Activated T-cell treated with anti-CD3 and anti-CD28 coated beads for 4 hours (primary cell): Measurements from ENCODE around the gene CFAP46.
"Not testable (repeated sequence)": the region's sequence is repeated elsewhere in the genome, so short reads cannot be mapped to it uniquely, and the experiment has no call there.

Experiments used
- DNase-seq: peaks from one replicate; pipeline ENCODE4 v3.0.0-alpha.2; 2020

The CFAP46 gene

DNA sequence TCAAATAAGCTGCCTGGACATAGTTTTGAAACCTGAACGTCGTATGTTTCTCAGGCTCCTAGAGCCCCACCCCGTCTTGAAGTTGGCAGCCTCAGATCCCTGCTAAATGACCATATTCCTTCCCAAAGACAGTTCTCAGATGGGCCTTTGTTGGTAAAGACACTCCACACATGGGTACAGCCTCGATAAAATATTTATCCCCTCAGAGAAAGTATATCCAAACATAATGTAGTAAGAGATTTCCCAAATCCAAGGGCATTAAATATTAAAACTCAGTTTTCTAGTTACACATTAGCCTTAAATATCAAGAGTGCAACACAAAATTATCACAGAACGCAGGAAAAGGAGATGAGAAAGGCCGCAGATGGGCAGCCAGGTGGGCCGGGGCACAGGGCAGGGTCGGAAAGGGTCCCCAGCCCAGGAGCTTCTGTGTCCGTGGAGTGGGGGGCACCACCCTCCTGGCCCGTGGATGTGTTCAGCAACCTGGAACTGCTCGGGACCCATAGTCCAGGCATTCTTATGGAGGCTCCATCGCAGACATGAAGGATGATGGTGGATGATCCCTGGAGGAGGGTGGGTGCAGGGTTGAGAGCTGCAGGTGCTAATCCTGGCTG lies 1.5 kb upstream of the CFAP46 start:
- DNase-seq, result no peak

DNA sequence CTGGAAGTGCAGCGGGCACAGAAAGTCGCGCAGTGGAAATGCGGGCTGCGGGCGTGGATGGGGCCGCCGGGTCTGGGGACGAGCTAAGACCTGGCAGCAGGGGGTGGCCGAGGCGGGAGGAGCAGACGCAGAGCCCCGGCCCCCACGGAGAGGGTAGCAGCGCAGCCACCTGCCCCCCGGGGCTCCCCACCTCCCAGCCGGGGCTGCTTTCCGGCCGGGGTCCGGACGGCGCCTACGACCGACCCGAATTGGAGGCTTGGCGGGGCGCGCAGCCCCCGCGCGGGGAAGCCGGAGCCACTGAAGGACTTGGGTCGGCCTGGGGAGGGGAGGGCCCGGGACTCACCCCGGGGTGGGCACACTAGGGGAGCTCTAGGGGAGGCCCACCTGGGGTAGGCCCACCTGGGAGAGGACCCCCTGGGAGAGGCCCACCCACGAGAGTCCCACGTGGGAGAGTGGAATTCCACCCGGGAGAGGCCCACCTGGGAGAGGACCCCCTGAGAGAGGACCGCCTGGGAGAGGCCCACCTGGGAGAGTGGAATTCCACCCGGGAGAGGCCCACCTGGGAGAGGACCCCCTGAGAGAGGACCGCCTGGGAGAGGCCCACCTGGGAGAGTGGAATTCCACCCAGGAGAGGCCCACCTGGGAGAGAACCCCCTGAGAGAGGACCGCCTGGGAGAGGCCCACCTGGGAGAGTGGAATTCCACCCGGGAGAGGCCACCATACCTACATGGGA lies 854 bp upstream of the CFAP46 start:
- DNase-seq, result no peak

- DNase-seq, result no peak
Observed at GRCh38 chr10:132941640-132942051, 724 bp downstream of the CFAP46 start.

DNA sequence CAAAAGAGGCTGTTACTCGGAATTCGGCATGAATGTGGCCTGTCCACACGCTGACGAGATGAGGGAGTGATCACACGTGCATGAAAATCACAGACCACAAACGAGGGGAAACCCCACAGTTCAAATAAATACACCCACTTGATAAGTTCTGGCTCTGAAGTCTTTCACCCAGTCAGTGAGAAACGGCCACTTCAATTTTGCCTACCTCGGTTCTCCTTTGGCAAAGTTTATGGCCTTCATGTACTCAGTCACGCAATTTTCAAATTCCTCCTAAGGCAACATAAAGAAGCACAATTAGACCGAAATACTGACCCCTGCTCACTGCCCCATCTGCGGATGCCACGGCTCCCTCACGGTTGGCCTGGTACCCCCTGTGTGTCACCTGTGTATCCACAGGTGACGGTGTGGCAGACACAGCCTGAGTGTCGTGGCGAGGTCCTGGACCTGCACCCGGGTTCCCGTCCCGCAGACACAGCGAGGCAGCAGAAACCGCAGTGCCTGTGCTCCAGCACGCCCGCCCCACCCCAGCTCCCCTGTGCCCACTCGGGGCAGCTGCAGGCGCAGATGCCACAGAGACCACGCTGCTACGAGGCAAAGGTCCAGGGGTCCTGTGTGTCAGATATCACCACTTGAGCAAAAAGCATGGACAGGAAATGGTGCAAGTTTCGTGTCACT lies 1.4 kb downstream of the CFAP46 start:
- DNase-seq, result no peak

DNA sequence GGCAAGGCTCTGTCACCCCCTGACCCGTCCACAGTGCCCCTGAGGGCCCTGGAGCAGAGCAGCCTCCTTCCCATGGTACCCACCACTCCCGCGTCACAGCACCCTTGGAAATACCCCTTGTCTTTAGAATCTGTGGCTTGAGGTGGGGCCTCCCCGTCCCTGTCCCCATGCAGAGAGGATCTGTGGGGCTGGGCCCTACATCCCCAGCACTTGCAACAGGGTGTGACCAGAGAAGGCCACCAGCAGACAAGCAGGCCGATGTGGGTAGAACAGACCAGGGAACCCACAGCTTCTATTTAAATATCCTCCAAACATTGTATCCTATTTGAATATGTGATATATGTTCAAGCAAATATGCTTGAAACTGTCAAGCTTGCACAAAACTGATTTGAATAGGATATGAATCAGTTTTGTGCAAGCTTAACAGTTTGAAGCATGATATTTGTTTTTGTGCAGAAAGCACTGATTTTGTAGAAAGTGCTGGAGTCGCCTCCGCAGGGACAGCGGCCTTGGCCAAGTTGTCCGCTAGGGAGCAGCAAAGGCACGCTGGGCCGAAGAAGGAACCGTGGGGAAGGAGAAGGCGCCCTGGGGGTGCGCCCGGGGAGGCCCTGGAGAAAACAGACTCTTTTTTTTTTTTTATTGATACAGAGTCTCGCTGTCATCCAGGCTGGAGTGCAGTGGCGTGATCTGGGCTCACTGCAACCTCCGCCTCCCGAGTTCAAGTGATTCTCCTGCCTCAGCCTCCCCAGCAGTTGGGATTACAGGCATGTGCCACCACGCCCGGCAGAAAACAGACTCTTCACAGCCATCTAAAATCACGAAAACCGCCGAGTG lies 2.2 kb downstream of the CFAP46 start:
- no peak for DNase-seq

GRCh38 chr10:132939378-132939955 lies 2.9 kb downstream of the CFAP46 start:
- DNase-seq, result no peak

GRCh38 chr10:132938472-132939339 lies 3.7 kb downstream of the CFAP46 start:
- DNase-seq, result no peak

DNA sequence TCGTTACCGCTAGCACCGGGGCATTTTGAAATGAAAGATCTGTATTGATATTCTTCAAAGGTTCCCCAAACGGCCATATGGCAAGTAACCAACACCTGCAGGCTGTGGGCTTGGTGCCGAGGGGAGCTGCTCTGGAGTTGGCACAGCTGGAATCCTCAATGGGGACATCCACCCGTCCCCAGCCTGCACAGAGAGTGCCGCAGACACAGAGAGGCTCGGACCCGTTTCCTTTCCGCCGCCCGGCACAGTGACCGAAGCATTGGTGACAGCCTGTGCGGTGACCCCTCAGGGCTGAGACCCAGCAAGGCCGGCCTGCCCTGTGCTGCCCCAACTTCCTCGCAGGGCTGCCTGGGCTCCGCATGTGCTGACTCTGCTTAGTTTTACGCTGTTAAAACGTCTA lies 4.5 kb downstream of the CFAP46 start:
- no peak for DNase-seq

DNA sequence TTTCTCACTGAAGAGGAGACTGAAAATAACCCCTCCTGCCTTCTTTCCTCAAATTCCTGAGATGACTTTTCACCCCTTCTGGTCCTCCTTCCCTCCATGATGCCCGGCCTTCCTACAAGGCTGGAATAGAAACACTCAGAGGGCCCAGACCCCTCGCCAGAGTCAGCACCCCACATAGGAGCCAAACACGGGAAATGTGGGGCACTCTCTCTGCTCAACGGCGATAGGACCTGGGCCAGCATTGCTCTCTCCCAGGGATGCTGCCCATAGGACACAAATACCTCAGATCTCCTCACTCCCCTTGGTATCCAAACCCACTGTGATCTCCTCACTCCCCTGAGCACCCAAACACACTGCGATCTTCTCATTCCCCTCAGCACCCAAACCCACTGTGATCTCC lies 7.4 kb downstream of the CFAP46 start:
- DNase-seq, result no peak

- DNase-seq, result no peak
Observed at GRCh38 chr10:132933308-132934042, 8.9 kb downstream of the CFAP46 start.

- DNase-seq, result no peak
Observed at GRCh38 chr10:132932461-132933307, 9.7 kb downstream of the CFAP46 start.

DNA sequence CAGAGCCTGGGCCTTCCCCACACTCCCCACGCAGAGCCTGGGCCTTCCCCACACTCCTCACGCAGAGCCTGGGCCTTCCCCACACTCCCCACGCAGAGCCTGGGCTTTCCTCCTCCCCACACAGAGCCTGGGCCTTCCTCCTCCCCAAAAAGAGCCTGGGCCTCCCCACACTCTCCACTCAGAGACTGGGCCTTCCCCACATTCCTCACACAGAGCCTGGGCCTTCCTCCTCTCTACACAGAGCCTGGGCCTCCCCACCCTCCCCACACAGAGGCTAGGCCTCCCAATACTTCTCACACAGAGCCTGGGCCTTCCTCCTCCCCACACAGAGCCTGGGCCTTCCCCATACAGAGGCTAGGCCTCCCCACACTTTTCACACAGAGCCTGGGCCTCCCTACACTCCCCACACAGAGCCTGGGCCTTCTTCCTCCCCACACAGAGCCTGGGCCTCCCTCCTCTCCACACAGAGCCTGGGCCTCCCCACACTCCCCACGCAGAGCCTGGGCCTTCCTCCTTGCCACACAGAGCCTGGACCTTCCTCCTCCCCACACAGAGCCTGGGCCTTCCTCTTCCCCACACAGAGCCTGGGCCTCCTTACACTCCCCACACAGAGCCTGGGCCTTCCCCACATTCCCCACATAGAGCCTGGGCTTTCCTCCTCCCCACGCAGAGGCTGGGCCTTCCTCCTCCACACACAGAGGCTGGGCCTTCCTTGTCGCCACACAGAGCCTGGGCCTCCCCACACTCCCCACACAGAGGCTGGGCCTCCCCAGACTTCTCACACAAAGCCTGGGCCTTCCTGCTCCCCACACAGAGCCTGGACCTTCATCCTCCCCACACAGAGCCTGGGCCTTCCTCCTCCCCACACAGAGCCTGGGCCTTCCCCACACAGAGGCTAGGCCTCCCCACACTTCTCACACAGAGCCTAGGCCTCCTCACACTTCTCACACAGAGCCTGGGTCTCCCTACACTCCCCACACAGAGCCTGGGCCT lies 10.8 kb downstream of the CFAP46 start:
- not testable (repeated sequence) for DNase-seq

- DNase-seq, result not testable (repeated sequence)
Observed at GRCh38 chr10:132930701-132931100, 11.7 kb downstream of the CFAP46 start.

DNA sequence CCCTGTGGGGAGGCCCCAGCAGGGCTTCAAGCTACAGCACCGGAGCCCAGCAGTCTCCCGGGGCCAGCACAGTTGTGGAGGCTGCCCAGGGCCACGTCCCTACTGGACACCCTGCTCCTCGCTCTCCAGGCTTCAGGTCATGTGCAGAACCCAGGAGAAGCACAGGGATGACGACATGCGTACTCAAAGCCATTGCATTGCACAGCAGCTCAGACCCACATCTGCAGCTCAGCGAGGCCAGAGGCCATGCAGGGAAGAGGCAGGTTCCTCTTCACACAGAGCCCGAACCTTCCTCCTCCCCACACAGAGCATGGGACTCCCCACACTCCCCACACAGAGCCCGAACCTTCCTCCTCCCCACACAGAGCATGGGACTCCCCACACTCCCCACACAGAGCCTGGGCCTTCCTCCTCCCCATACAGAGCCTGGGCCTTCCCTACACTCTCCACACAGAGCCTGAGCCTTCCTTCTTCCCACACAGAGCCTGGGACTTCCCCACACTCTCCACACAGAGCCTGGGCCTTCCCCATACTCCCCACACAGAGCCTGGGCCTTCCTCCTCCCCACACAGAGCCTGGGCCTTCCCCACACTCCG lies 12.3 kb downstream of the CFAP46 start:
- DNase-seq, result no peak

DNA sequence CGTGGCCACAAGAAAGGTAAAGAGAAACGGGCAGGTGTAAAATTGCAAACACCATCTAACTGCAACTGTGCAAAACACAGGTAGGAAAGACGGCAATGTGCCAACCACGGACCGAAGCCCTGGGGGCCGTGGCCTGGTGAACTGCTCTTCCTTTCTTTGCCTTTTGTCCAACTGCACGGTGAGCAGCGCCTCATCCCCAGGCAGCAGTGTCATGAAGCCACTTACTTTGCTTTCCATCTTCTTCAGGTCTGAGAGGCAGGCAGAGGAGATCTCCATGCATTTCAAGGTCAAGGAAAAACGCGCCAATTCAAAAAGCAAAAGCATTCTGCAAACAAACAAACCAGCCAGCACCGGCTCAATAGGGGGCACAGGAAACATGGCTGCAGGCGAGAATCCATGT lies 12.9 kb downstream of the CFAP46 start:
- DNase-seq, result no peak

DNA sequence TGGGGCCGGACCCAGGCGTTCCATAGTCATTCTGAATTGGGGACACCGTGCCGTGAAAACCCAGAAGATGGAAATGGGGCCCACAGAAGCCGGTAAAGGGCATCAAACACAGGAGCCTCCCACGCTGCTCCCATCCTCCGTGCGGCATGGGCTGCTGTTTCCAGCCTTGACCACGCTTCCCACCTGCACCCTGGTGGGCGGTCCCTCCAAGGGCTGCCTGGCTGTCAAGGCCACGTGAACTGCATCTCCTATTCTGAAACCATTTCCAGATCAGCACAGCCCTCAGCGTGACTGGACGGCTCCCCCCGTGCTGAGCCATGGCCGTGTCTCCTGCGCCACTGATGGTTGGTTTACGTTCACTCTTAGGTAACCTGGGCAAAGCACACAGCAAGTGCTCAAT lies 14.1 kb downstream of the CFAP46 start:
- DNase-seq, result no peak

- DNase-seq, result no peak
Observed at GRCh38 chr10:132927824-132928223, 14.5 kb downstream of the CFAP46 start.
